Ascending aorta (tissue), 2 donors: ENCODE results near the gene EIF3K. TPM values are rescaled to one million over a fixed set of nuclear protein-coding genes. Genes with fewer than 3 reads are reported as not detected.
A peak's percentile ranks its signal among the peaks of the same experiment; 100 is the strongest.

Experiments
- DNase-seq, 2 donors: peaks; one replicate each; pipeline ENCODE4 v3.0.0-alpha.2; 2019; ENCODE audit warnings: low spot score in 2 of 2
- H3K27ac ChIP-seq, 2 donors: fragments of 200-600 bp; sonication (generic); one replicate each; pipeline ENCODE4 v1.5.1; 2016 to 2017; ENCODE audit warnings: mild to moderate bottlenecking in 1 of 2
- H3K27me3 ChIP-seq: fragments of 200-600 bp; sonication (generic); one replicate; pipeline ENCODE4 v1.5.1; 2017
- H3K36me3 ChIP-seq, 2 donors: fragments of 200-600 bp; sonication (generic); one replicate each; pipeline ENCODE4 v1.5.1; 2016
- H3K4me1 ChIP-seq, 2 donors: fragments of 200-600 bp; sonication (generic); one replicate each; pipeline ENCODE4 v1.5.1; 2016 to 2017; ENCODE audit warnings: mild to moderate bottlenecking in 1 of 2
- H3K4me3 ChIP-seq, 2 donors: fragments of 200-600 bp; sonication (generic); one replicate each; pipeline ENCODE4 v1.5.1; 2016 to 2017; ENCODE audit warnings: mild to moderate bottlenecking in 1 of 2
- H3K9me3 ChIP-seq, 2 donors: fragments of 200-600 bp; sonication (generic); one replicate each; pipeline ENCODE4 v1.5.1; 2016
- CTCF ChIP-seq, 3 experiments: fragments of 200-600 bp in 2 of 3; fragments of 450-650 bp in 1 of 3; sonication (generic) in 2 of 3; IDR thresholded peaks; one replicate each; pipeline ENCODE4 v1.5.1; 2016 to 2019; ENCODE audit warnings: antibody characterized with exemption in 3 of 3, mild to moderate bottlenecking in 1 of 3, moderate library complexity in 1 of 3
- intact Hi-C: fragments of 100-400 bp; cut with DNase I; formaldehyde crosslinking; loops from one replicate; pipeline ENCODE4 v1.15.1; 2023
- total RNA-seq: library from RNA; depleted of rRNA; stranded (reverse); fragments of >200 nt; gene quantifications from one replicate; pipeline ENCODE4 v1.1.0, GENCODE V29; 2016

EIF3K gene
- total RNA-seq, 1 donor from 2014 or later, result 696 TPM

DNA sequence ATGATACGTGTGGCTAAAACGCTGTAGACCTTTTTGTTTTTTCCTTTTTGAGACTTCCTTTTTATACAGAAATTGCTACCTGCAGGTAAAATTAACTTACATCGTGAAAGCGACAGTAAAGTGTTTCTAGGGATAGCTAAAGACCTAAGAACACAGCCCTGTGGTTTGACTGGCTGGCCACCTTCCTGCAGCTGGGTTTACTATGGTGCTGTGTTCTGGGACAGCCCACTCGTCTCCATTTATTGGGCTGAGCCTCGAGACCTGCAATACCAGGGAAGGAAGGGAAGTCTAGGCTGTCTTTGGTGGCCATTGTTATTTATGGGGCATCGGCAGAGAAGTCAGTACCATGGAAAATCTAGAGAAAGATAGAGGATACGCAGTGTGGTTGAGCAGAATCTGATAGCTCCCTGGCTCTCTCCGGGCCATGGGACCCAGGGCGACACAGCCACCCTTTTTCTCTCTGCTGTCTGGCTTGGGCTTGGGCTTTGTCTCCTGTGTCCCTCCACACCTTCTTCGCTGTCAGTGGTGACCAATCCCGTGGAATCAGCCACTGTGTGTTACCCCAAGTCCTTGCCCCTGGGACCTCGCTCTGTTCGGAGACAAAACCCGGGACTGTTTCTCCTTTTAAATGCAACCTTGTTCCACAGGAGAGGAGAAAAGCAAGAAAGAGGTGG, 59.4 kb downstream of the EIF3K start:
- intact Hi-C loops, result no loop called here
- peak overlapping the region; percentile 95 to 96 for H3K27ac ChIP-seq
- H3K4me1 ChIP-seq, result peaks cover 22 to 86% of the 10 kb centered on the region in 2 donors

DNA sequence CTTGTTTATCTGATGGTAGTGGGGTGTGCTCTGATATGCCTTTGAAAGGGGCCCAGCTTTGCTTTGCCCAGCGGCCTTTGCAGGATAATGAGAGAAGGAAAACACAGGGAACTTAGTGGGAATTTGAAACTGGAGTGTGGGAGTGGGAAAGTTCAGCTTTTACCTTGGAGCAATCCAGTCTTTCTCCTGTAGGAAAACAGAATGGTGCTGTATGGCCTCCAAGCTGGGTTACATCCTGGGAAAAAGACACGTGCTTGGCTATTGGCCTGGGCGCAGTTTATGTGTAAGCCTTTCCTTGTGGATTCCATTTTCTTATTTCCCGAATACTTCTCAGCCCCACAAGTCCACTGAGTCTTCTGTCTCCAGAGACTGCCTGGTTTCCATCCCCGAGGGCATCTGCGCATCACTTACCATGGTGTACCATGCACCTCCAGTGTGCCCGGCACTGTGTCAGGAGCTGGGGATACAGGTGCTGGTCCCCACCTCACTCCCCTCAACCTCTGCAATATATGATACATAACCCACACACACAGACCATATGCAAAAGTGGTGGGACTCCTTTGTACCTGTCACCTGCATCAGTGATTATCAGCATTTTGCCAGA, 60.0 kb downstream of the EIF3K start:
- peaks cover 25 to 89% of the 10 kb centered on the region in 2 donors for H3K4me1 ChIP-seq

More for the DNA sequence above, 59.4 kb downstream of the EIF3K start:
- DNase-seq, result no peak
- no peak for TF ChIP-seq CTCF (IDR thresholded peaks at IDR 0.05)
- H3K9me3 ChIP-seq, result no peaks in the 10 kb centered on the region
- H3K36me3 ChIP-seq, result no peaks in the 10 kb centered on the region
- no peak overlapping the region for H3K4me3 ChIP-seq
- H3K27me3 ChIP-seq, result no peaks in the 10 kb centered on the region

DNA sequence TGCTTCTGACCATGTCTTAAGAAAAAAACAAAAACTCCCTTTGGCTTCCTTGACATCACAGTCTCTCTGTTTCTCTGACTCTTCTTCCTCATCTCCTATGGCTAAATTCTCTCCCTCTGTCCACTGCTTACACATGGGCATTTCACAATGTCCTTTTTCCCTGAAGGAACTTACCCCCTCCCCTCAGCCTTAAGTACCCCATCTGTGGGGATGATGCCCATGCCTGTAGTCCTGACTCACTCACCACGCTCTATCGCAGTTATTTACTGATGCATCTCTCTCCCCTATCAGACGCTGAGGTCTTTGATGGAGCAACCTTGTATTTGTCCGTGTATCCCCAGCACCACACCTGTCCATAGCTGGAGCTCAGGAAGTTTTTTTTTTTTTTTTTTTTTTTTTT, 60.9 kb downstream of the EIF3K start:
- intact Hi-C loops, result no loop called here
- H3K9me3 ChIP-seq, result no peaks in the 10 kb centered on the region
- H3K4me1 ChIP-seq, result peaks cover 28 to 87% of the 10 kb centered on the region in 2 donors

More for the DNA sequence above, 60.0 kb downstream of the EIF3K start:
- H3K27ac ChIP-seq, result peak overlapping the region; percentile 95 to 96
- TF ChIP-seq CTCF (IDR thresholded peaks at IDR 0.05), result no peak
- intact Hi-C loops, result no loop called here
- no peaks in the 10 kb centered on the region for H3K27me3 ChIP-seq
- DNase-seq, result no peak
- no peaks in the 10 kb centered on the region for H3K9me3 ChIP-seq
- no peaks in the 10 kb centered on the region for H3K36me3 ChIP-seq
- H3K4me3 ChIP-seq, result no peak overlapping the region

GRCh38 chr19:38682195-38682867, 63.3 kb downstream of the EIF3K start:
- Histone ChIP-seq H3K27ac (peak overlapping the region; percentile 95 to 96), H3K4me1 (peaks cover 41 to 87% of the 10 kb centered on the region in 2 donors)
- DNase-seq, result no peak

More for the DNA sequence above, 60.9 kb downstream of the EIF3K start:
- Histone ChIP-seq H3K27ac (peak overlapping the region; percentile 95 to 96), H3K4me3 (no peak overlapping the region), H3K36me3 (no peaks in the 10 kb centered on the region), H3K27me3 (no peaks in the 10 kb centered on the region)
- TF ChIP-seq CTCF (IDR thresholded peaks at IDR 0.05), result no peak
- no peak for DNase-seq

More at GRCh38 chr19:38682195-38682867, 63.3 kb downstream of the EIF3K start:
- intact Hi-C loops, result no loop called here
- no peaks in the 10 kb centered on the region for H3K36me3 ChIP-seq
- no peaks in the 10 kb centered on the region for H3K27me3 ChIP-seq
- no peak overlapping the region for H3K4me3 ChIP-seq
- H3K9me3 ChIP-seq, result no peaks in the 10 kb centered on the region
- TF ChIP-seq CTCF (IDR thresholded peaks at IDR 0.05), result no peak
